ENCODE measurements around the gene MINK1.

Gene MINK1

GRCh38 chr17:4833178-4833940 is at the start of gene MINK1:
Gene MINK1, plus strand, starts transcription at chr17:4833340. Its CDS starts 244 bp downstream, at chr17:4833584.
- DNase-seq (ENCODE audit: low read depth in 1 of 2, low spot score in 1 of 2): peak; percentile 68 to 88

- no peak for DNase-seq (ENCODE audit: low read depth in 1 of 2, low spot score in 1 of 2)
Observed at GRCh38 chr17:4785311-4786105, 47.6 kb upstream of the MINK1 start.

GRCh38 chr17:4786106-4786511 is 47.0 kb upstream of the MINK1 start, which contains the start of gene VMO1:
Gene VMO1, minus strand, starts transcription at chr17:4786364. Its CDS starts 12 bp downstream, at chr17:4786352.
- DNase-seq (ENCODE audit: low read depth in 1 of 2, low spot score in 1 of 2): no peak

GRCh38 chr17:4786516-4786915 is 46.6 kb upstream of the MINK1 start:
- DNase-seq (ENCODE audit: low read depth in 1 of 2, low spot score in 1 of 2): no peak

GRCh38 chr17:4788159-4788806 is 44.9 kb upstream of the MINK1 start:
- no peak for DNase-seq (ENCODE audit: low read depth in 1 of 2, low spot score in 1 of 2)

- DNase-seq (ENCODE audit: low read depth in 1 of 2, low spot score in 1 of 2): no peak
Observed at GRCh38 chr17:4788807-4789700, 44.1 kb upstream of the MINK1 start, which contains the start of gene GLTPD2. Gene GLTPD2, plus strand, starts transcription at chr17:4788964. Its CDS starts 48 bp downstream, at chr17:4789012.

GRCh38 chr17:4789701-4789950 is 43.5 kb upstream of the MINK1 start:
- no peak for DNase-seq (ENCODE audit: low read depth in 1 of 2, low spot score in 1 of 2)

GRCh38 chr17:4789951-4790704 is 43.0 kb upstream of the MINK1 start:
- peak; percentile 59 to 65 for DNase-seq (ENCODE audit: low read depth in 1 of 2, low spot score in 1 of 2)

- no peak for DNase-seq (ENCODE audit: low read depth in 1 of 2, low spot score in 1 of 2)
Observed at GRCh38 chr17:4790705-4791088, 42.4 kb upstream of the MINK1 start.

GRCh38 chr17:4795168-4795567 is 38.0 kb upstream of the MINK1 start:
- no peak for DNase-seq (ENCODE audit: low read depth in 1 of 2, low spot score in 1 of 2)

GRCh38 chr17:4796552-4796920 is 36.6 kb upstream of the MINK1 start:
- no peak for DNase-seq (ENCODE audit: low read depth in 1 of 2, low spot score in 1 of 2)

- no peak for DNase-seq (ENCODE audit: low read depth in 1 of 2, low spot score in 1 of 2)
Observed at GRCh38 chr17:4800462-4801196, 32.5 kb upstream of the MINK1 start.

GRCh38 chr17:4802228-4802627 is 30.9 kb upstream of the MINK1 start, which contains the start of gene C17orf114:
Gene C17orf114, minus strand, starts transcription at chr17:4802328.
- DNase-seq (ENCODE audit: low read depth in 1 of 2, low spot score in 1 of 2): no peak

- no peak for DNase-seq (ENCODE audit: low read depth in 1 of 2, low spot score in 1 of 2)
Observed at GRCh38 chr17:4806456-4806776, 26.7 kb upstream of the MINK1 start.

- DNase-seq (ENCODE audit: low read depth in 1 of 2, low spot score in 1 of 2): peak; percentile 66 to 77
Observed at GRCh38 chr17:4806777-4807604, 26.1 kb upstream of the MINK1 start, which contains the start of gene PLD2. Gene PLD2, plus strand, starts transcription at chr17:4807152. Its CDS starts 621 bp downstream, at chr17:4807773.

- DNase-seq (ENCODE audit: low read depth in 1 of 2, low spot score in 1 of 2): no peak
Observed at GRCh38 chr17:4807605-4808377, 25.3 kb upstream of the MINK1 start.

- DNase-seq (ENCODE audit: low read depth in 1 of 2, low spot score in 1 of 2): no peak
Observed at GRCh38 chr17:4808378-4808767, 24.8 kb upstream of the MINK1 start.
